Measurements from ENCODE around the gene TINAG. TPM values are rescaled to one million over a fixed set of nuclear protein-coding genes. Genes with fewer than 3 reads are reported as not detected.

Gene TINAG
- total RNA-seq (not detected), polyA plus RNA-seq (not detected)
- long read RNA-seq, donor 1 = 0 reads
- long read RNA-seq, donor 2 = 0 reads
- long read RNA-seq, donor 3 = 0 reads
- long read RNA-seq, donor 4 = 0 reads
- long read RNA-seq, donor 5 = 0 reads
- long read RNA-seq, donor 6, partial matches to known transcripts = 0 of 1 reads
- long read RNA-seq, donor 6, other reads (novel, unspliced or antisense) = 1 of 1 reads
- long read RNA-seq, donor 7 = 0 reads
- long read RNA-seq, donor 8 = 0 reads
- long read RNA-seq, donor 9 = 0 reads
- long read RNA-seq, donor 10 = 0 reads

- WGBS, 4 donors = 71 to 77% (median 75%) methylated on average over 10 of the region's 10 CpGs
- H3K27ac ChIP-seq = no peak within 1 kb of the TSS
- no peaks in the 10 kb centered on the region for H3K4me1 ChIP-seq (replicated peaks in 1 of 2)
- no peaks in the 10 kb centered on the region for H3K36me3 ChIP-seq (replicated peaks in 1 of 2)
- no peak within 1 kb of the TSS for H3K4me3 ChIP-seq
- no peaks in the 10 kb centered on the region for H3K27me3 ChIP-seq
- H3K9me3 ChIP-seq (replicated peaks in 1 of 3) = no peaks in the 10 kb centered on the region
- TF ChIP-seq CTCF (IDR thresholded peaks at IDR 0.05) = no peak
- intact Hi-C loops (cut with DNase I) = no loop called here
- DNase-seq = no peak
These were observed at the start of gene TINAG for GRCh38 chr6:54308289-54308985. Gene TINAG (plus strand): TSS chr6:54308441. CDS start chr6:54308551, 110 bp downstream.

DNA sequence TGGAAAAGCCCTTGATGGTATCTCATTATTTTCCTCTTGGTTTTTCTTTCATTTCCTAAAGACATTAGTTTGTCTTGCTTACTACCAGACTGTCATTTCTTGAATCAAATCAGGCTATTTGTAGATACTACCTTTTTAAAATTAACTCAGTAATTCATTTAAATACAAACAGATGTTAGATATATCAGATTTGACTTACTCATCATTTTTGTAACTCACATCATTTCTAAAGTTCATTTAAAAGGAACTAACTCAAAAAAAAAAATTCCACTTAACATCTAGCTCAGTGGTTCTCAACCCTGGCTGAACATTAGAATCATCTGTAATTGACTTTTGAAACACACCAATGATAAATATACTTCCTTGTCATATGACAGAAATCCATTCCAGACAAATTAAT is 48.2 kb upstream of the TINAG start:
- no peak for TF ChIP-seq POLR2A (IDR thresholded peaks at IDR 0.05)
- intact Hi-C loops (cut with DNase I) = loop anchor here in 1 of 2 donors (10.0 kb wide), 1 partner anchor 275 kb away; no protein-coding TSS in a partner anchor
- no peaks in the 10 kb centered on the region for H3K27me3 ChIP-seq
- H3K9me3 ChIP-seq (replicated peaks in 1 of 3) = no peaks in the 10 kb centered on the region
- H3K27ac ChIP-seq = no peak overlapping the region
- no peaks in the 10 kb centered on the region for H3K4me1 ChIP-seq (replicated peaks in 1 of 2)
- H3K36me3 ChIP-seq (replicated peaks in 1 of 2) = no peaks in the 10 kb centered on the region
- no peak for DNase-seq
- H3K4me3 ChIP-seq = no peak overlapping the region

DNA sequence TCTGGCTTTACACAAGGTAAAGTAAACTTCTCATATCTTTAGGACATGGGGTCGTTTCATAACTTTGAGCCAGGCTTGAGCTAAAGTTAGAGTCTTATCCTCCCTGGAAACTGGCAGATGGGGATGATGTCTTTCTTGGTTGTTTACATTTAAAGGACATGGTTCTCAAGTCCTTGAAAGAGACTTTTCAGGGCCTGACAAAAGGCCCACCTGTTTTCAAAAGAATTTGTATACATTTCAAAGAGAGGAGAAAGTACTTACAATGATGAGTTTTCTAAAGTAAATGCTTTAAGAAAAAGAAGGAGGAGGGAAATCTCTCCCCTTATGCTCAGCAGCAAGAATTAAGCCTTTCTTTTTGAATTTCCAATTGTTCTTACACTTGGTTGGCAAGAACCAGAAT is 45.7 kb upstream of the TINAG start:
- TF ChIP-seq POLR2A (IDR thresholded peaks at IDR 0.05) = no peak
- no peak for TF ChIP-seq CTCF (IDR thresholded peaks at IDR 0.05)
- intact Hi-C loops (cut with DNase I) = loop anchor here in 1 of 2 donors (10.0 kb wide), 1 partner anchor 278 kb away; no protein-coding TSS in a partner anchor
- H3K27ac ChIP-seq = no peak overlapping the region
- DNase-seq = no peak
- no peaks in the 10 kb centered on the region for H3K27me3 ChIP-seq
- WGBS, 4 donors = 54 to 84% (median 65%) methylated on average over 1 of the region's 1 CpG
- H3K9me3 ChIP-seq (replicated peaks in 1 of 3) = no peaks in the 10 kb centered on the region
- no peak overlapping the region for H3K4me3 ChIP-seq
- no peaks in the 10 kb centered on the region for H3K4me1 ChIP-seq (replicated peaks in 1 of 2)
- H3K36me3 ChIP-seq (replicated peaks in 1 of 2) = no peaks in the 10 kb centered on the region

DNA sequence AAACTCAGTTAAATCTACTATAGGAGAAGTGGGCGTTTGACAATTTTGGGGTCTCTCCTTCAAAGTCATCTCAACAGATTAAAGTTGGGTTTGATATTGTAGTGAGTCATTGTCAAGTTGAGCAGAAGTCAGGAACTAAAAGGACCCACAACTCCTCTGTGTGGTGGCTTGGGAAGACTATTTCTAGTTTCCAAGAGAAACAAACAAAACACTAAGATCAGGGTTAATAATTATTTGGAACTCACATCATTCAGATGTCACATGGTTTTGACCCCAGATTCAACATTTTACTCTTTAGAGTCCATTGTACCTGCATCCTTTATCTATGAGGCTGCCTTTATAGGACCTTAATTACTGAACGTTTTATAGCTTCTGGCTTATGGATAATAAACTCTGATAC is 45.3 kb upstream of the TINAG start:
- no peak for DNase-seq
- Histone ChIP-seq H3K4me3 (no peak overlapping the region), H3K27me3 (no peaks in the 10 kb centered on the region), H3K9me3 (replicated peaks in 1 of 3) (no peaks in the 10 kb centered on the region), H3K27ac (no peak overlapping the region), H3K4me1 (replicated peaks in 1 of 2) (no peaks in the 10 kb centered on the region), H3K36me3 (replicated peaks in 1 of 2) (no peaks in the 10 kb centered on the region)
- intact Hi-C loops (cut with DNase I) = loop anchor here in 1 of 2 donors (10.0 kb wide), 1 partner anchor 278 kb away; no protein-coding TSS in a partner anchor
- 61 to 76% (median 72%) methylated on average over 2 of the region's 2 CpGs for WGBS, 4 donors
- TF ChIP-seq CTCF (IDR thresholded peaks at IDR 0.05) = no peak
- TF ChIP-seq POLR2A (IDR thresholded peaks at IDR 0.05) = no peak

Data from adrenal gland (tissue), 19 donors.